B cell (primary cell): ENCODE results near the gene TEKT5. TPM values are rescaled to one million over a fixed set of nuclear protein-coding genes. Genes with fewer than 3 reads are reported as not detected.

Experiments
- ATAC-seq: fragments of 200-7000 bp; cut with Tn5 transposase; one replicate; pipeline ENCODE4 v1.10.0; 2021; ENCODE audit warnings: low read depth, mild to moderate bottlenecking, moderate number of reproducible peaks, moderate library complexity
- CTCF ChIA-PET: fragments of 350-600 bp; sonication (Branson Sonifier 250); formaldehyde crosslinking; loops from one replicate; lab custom pipeline; 2021; ENCODE audit warnings: antibody characterized with exemption, inconsistent platforms; lab: Charles Lee
- POLR2A ChIA-PET: fragments of 350-600 bp; sonication (Branson Sonifier 250); formaldehyde crosslinking; loops from one replicate; lab custom pipeline; 2021; ENCODE audit warnings: antibody characterized with exemption; lab: Charles Lee
- DNase-seq: peaks from one replicate; pipeline ENCODE4 v3.0.0; 2013
- H2AFZ ChIP-seq: 2 replicates; pipeline ENCODE4 v1.6.1; 2012; ENCODE audit warnings: mild to moderate bottlenecking, low read depth, low read length; ENCODE audit not compliant: insufficient read depth, poor library complexity, severe bottlenecking
- H3K27ac ChIP-seq, 2 donors: 1 replicate in 1 of 2; 2 replicates in 1 of 2; pipeline ENCODE4 v1.5.1; 2012 to 2013; ENCODE audit warnings: low read length in 2 of 2, mild to moderate bottlenecking in 2 of 2, moderate library complexity in 1 of 2
- H3K27me3 ChIP-seq, 4 experiments: fragments of 200-600 bp in 1 of 4; sonication (generic) in 1 of 4; replicated peaks in 1 of 4; 1 replicate in 2 of 4; 2 replicates in 2 of 4; pipeline versions ENCODE4 v1.6.1 to v1.7.0; 2013 to 2016; ENCODE audit warnings: low read length in 3 of 4, mild to moderate bottlenecking in 2 of 4, mixed read lengths in 1 of 4, moderate library complexity in 1 of 4; ENCODE audit not compliant: insufficient read depth in 4 of 4, control insufficient read depth in 3 of 4; ENCODE audit errors: control extremely low read depth in 1 of 4
- H3K36me3 ChIP-seq, 2 experiments: replicated peaks in 1 of 2; 1 replicate in 1 of 2; 2 replicates in 1 of 2; pipeline versions ENCODE4 v1.6.1 to v1.7.1; 2013; ENCODE audit warnings: low read length in 1 of 2; ENCODE audit not compliant: insufficient read depth in 2 of 2, control insufficient read depth in 1 of 2; ENCODE audit errors: control extremely low read depth in 1 of 2, extremely low read depth in 1 of 2
- H3K4me1 ChIP-seq, 2 donors: fragments of 200-600 bp in 1 of 2; sonication (generic) in 1 of 2; 1 replicate in 1 of 2; 2 replicates in 1 of 2; pipeline versions ENCODE4 v1.5.1 to v1.6.1; 2013 to 2017; ENCODE audit warnings: low read length in 2 of 2; ENCODE audit not compliant: control insufficient read depth in 2 of 2, insufficient read depth in 2 of 2
- H3K4me2 ChIP-seq: replicated peaks from 2 replicates; pipeline ENCODE3; 2012; ENCODE audit warnings: mild to moderate bottlenecking, low read depth, low read length; ENCODE audit not compliant: poor library complexity, severe bottlenecking
- H3K4me3 ChIP-seq, 5 experiments: fragments of 200-600 bp in 1 of 5; sonication (generic) in 1 of 5; 1 replicate in 3 of 5; 2 replicates in 2 of 5; pipeline versions ENCODE4 v1.5.1 to v1.7.0; 2011 to 2016; ENCODE audit warnings: low read length in 4 of 5, mild to moderate bottlenecking in 4 of 5, low read depth in 2 of 5, control low read depth in 1 of 5, moderate library complexity in 1 of 5; ENCODE audit not compliant: insufficient read depth in 1 of 5; ENCODE audit errors: control extremely low read depth in 1 of 5, extremely low read depth in 1 of 5
- H3K79me2 ChIP-seq: fragments of 200-600 bp; sonication (generic); one replicate; pipeline ENCODE4 v1.6.0; 2016; ENCODE audit warnings: low read length; ENCODE audit not compliant: control insufficient read depth, insufficient read depth
- H3K9ac ChIP-seq: fragments of 200-600 bp; sonication (generic); 2 replicates; pipeline ENCODE4 v1.6.1; 2017; ENCODE audit warnings: mild to moderate bottlenecking, low read length, moderate library complexity
- H3K9me3 ChIP-seq, 3 donors: one replicate each; pipeline versions ENCODE4 v1.6.1 to v1.7.1; 2013; ENCODE audit warnings: low read length in 2 of 3; ENCODE audit not compliant: control insufficient read depth in 2 of 3, insufficient read depth in 1 of 3; ENCODE audit errors: control extremely low read depth in 1 of 3
- H4K20me1 ChIP-seq: 2 replicates; pipeline ENCODE4 v1.6.0; 2012; ENCODE audit warnings: mild to moderate bottlenecking, low read length; ENCODE audit not compliant: insufficient read depth, control insufficient read depth, poor library complexity, severe bottlenecking
- H3K27ac Mint-ChIP-seq: one replicate; pipeline ENCODE4 v1.8.0; 2021; ENCODE audit warnings: mixed read lengths
- H3K27me3 Mint-ChIP-seq: one replicate; pipeline ENCODE4 v1.8.0; 2021; ENCODE audit warnings: mixed read lengths
- H3K4me1 Mint-ChIP-seq: one replicate; pipeline ENCODE4 v1.8.0; 2021; ENCODE audit warnings: mixed read lengths
- H3K4me3 Mint-ChIP-seq: one replicate; pipeline ENCODE4 v1.8.0; 2021; ENCODE audit warnings: mixed read lengths
- H3K9me3 Mint-ChIP-seq: one replicate; pipeline ENCODE4 v1.8.0; 2022; ENCODE audit warnings: mixed read lengths; ENCODE audit not compliant: insufficient read depth
- CTCF ChIP-seq: fragments of 200-600 bp; IDR thresholded peaks from one replicate; pipeline ENCODE4 v1.8.0; 2022; ENCODE audit warnings: antibody characterized with exemption, mild to moderate bottlenecking
- EZH2 ChIP-seq: IDR thresholded peaks from 2 replicates; pipeline ENCODE4 v1.6.1; 2012; ENCODE audit warnings: borderline replicate concordance, low read depth, mild to moderate bottlenecking, moderate library complexity, low read length; ENCODE audit not compliant: insufficient read depth, poor library complexity, severe bottlenecking
- WGBS: methylation state at CpG from one replicate; pipeline ENCODE4 v1.1.5; 2013; ENCODE audit warnings: missing lambda C conversion rate; ENCODE audit not compliant: insufficient coverage; 5-methylcytosine and 5-hydroxymethylcytosine counted together
- intact Hi-C: fragments of 100-400 bp; cut with micrococcal nuclease; formaldehyde crosslinking; loops from one replicate; pipeline ENCODE4 v1.10.0; 2022
- polyA plus RNA-seq: library from polyadenylated mRNA; depleted of rRNA; stranded (reverse); fragments of >200 nt; gene quantifications from 2 replicates; pipeline ENCODE4 v1.2.3, GENCODE V29; 2012
- total RNA-seq, 2 donors: library from RNA; stranded (reverse); fragments of 120-200 nt in 1 of 2; gene quantifications; 1 replicate in 1 of 2; 2 replicates in 1 of 2; pipeline versions ENCODE4 v1.2.3 to v1.2.4, GENCODE V29; 2013 to 2022

Gene TEKT5
- total and polyA plus RNA-seq, 2 donors (not counting 1 experiment from before 2014, with no cell fraction given) = 0.42 to 0.57 TPM

- H3K36me3 ChIP-seq = no peaks in the 10 kb centered on the region
- H4K20me1 ChIP-seq = no peaks in the 10 kb centered on the region
- no peaks in the 10 kb centered on the region for H3K4me1 Mint-ChIP-seq
- ChIA-PET CTCF (interaction anchor here (0.6 kb wide), 1 partner anchor 77 kb away, joined by 3 read pairs; no protein-coding TSS in a partner anchor), POLR2A (no interaction called here)
- H3K4me1 ChIP-seq = no peaks in the 10 kb centered on the region
- H3K27me3 Mint-ChIP-seq = peaks cover 10% of the 10 kb centered on the region
- no peak overlapping the region for H3K27ac Mint-ChIP-seq
- H3K4me3 ChIP-seq = no peak overlapping the region
- WGBS = 95% methylated on average over 13 of the region's 13 CpGs
- intact Hi-C loops = no loop called here
- H3K9ac ChIP-seq = no peak overlapping the region
- no peak overlapping the region for H3K4me3 Mint-ChIP-seq
- H3K9me3 ChIP-seq = peaks cover 0 to 6% (median 0%) of the 10 kb centered on the region in 3 donors
- H2AFZ ChIP-seq = no peak overlapping the region
- no peak overlapping the region for H3K4me2 ChIP-seq
- no peaks in the 10 kb centered on the region for H3K79me2 ChIP-seq
- ATAC-seq (no peak), DNase-seq (no peak)
- H3K9me3 Mint-ChIP-seq = peaks cover 6% of the 10 kb centered on the region
- no peak overlapping the region for H3K27ac ChIP-seq
- H3K27me3 ChIP-seq = no peaks in the 10 kb centered on the region
- TF ChIP-seq EZH2 = no peak
- TF ChIP-seq CTCF = no peak
Observed at GRCh38 chr16:10675861-10676260, 18.9 kb downstream of the TEKT5 start.

- H3K9ac ChIP-seq = no peak overlapping the region
- H2AFZ ChIP-seq = no peak overlapping the region
- ATAC-seq (no peak), DNase-seq (no peak)
- no peak overlapping the region for H3K4me2 ChIP-seq
- CTCF ChIA-PET = interaction anchor here (0.6 kb wide), 1 partner anchor 76 kb away, joined by 3 read pairs; no protein-coding TSS in a partner anchor
- H3K9me3 Mint-ChIP-seq = peaks cover 6% of the 10 kb centered on the region
- H3K4me3 ChIP-seq = no peak overlapping the region
- H3K4me3 Mint-ChIP-seq = no peak overlapping the region
- no peak for TF ChIP-seq CTCF
- TF ChIP-seq EZH2 = no peak
- no peak overlapping the region for H3K27ac Mint-ChIP-seq
- H3K27ac ChIP-seq = no peak overlapping the region
- H3K79me2 ChIP-seq = no peaks in the 10 kb centered on the region
- no peaks in the 10 kb centered on the region for H4K20me1 ChIP-seq
- H3K4me1 Mint-ChIP-seq = no peaks in the 10 kb centered on the region
- H3K27me3 Mint-ChIP-seq = peaks cover 10% of the 10 kb centered on the region
- H3K9me3 ChIP-seq = peaks cover 0 to 6% (median 0%) of the 10 kb centered on the region in 3 donors
- POLR2A ChIA-PET = no interaction called here
- H3K27me3 ChIP-seq = no peaks in the 10 kb centered on the region
- H3K4me1 ChIP-seq = no peaks in the 10 kb centered on the region
- WGBS = 87% methylated on average over 7 of the region's 11 CpGs
- H3K36me3 ChIP-seq = no peaks in the 10 kb centered on the region
- intact Hi-C loops = no loop called here
Observed at GRCh38 chr16:10675216-10675615, 19.5 kb downstream of the TEKT5 start.
